ENCODE measurements around the gene MCF2L.

DNA sequence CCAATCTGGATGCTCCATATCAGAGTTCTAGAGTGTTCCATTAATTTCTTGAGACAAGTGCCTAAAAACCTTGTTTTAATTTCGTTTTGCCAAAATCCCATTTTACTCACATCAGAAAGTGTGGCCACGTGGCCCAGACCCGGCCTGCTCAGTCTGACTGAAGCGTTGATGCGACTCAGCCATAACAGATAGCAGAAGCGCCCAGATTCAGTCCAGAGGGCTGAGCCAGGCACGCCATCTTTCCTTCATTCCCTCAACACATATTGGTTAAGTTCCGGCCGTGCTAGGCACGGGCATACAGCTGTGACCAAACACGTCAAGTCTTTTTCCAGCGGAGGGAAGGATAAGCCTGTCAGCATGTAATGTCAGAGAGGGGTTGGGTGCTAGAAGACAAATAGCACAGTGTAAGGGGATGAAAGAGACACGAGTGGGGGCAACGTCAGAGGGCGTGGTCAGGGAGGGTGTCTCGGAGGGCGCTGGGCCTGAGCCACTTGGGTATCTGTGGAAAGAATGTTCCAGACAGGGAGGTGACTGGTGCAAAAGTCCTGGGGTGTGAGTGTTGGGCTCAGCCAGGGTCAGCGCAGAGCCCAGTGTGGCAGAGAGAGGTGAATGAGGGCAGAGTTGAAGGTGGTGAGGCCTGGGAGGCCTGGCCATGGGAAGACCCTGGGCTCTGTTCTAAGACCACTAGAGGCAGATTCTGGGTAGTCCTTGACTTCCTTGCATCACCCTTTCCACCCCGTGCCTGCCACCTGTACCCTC lies 156.7 kb downstream of the MCF2L start:
- TF ChIP-seq CTCF (IDR thresholded peaks at IDR 0.05) (no peak), POLR2A (IDR thresholded peaks at IDR 0.05) (no peak)
